GM13977 (cell line): ENCODE data around the gene OR1J4.
"Not testable (repeated sequence)": the region's sequence is repeated elsewhere in the genome, so short reads cannot be mapped to it uniquely, and the experiment has no call there.

ENCODE experiments used
- DNase-seq: peaks from one replicate; pipeline ENCODE4 v3.0.0; 2012; ENCODE audit warnings: low spot score
- CTCF ChIP-seq: IDR thresholded peaks from 2 replicates; pipeline ENCODE4 v1.5.1; 2012; ENCODE audit warnings: mild to moderate bottlenecking, control low read depth; ENCODE audit not compliant: insufficient read depth; ENCODE audit errors: extremely low read depth, missing control alignments
- in situ Hi-C: fragments of 300-500 bp; cut with MboI; formaldehyde crosslinking; loops from one replicate; pipeline ENCODE4 v1.12.0; 2022; ENCODE audit warnings: low sequenced_read_pairs, low pct_unique_long_range_greater_than_20kb, mixed read lengths, inconsistent platforms; ENCODE audit not compliant: unreplicated experiment

Gene OR1J4

GRCh38 chr9:122536134-122536533, 17.2 kb downstream of the OR1J4 start:
- DNase-seq = no peak
- TF ChIP-seq CTCF = no peak
- in situ Hi-C loops = no loop called here

GRCh38 chr9:122537066-122537465, 18.1 kb downstream of the OR1J4 start:
- DNase-seq, in situ Hi-C loops: not testable (repeated sequence)

GRCh38 chr9:122538757-122539156, 19.8 kb downstream of the OR1J4 start:
- in situ Hi-C loops = no loop called here
- no peak for DNase-seq
- no peak for TF ChIP-seq CTCF

- DNase-seq = no peak
- in situ Hi-C loops = no loop called here
- TF ChIP-seq CTCF = no peak
Measured at GRCh38 chr9:122546196-122546595, 27.3 kb downstream of the OR1J4 start.

GRCh38 chr9:122551371-122551770, 32.4 kb downstream of the OR1J4 start:
- DNase-seq = no peak
- no peak for TF ChIP-seq CTCF
- in situ Hi-C loops = no loop called here

GRCh38 chr9:122552812-122553211, 33.9 kb downstream of the OR1J4 start, which contains the start of gene OR1N2:
Gene OR1N2 (plus strand): TSS chr9:122553112. CDS start chr9:122553212, 100 bp downstream.
- no peak for DNase-seq
- no peak for TF ChIP-seq CTCF
- in situ Hi-C loops = no loop called here

- no peak for TF ChIP-seq CTCF
- in situ Hi-C loops = no loop called here
- DNase-seq = no peak
Measured at GRCh38 chr9:122561446-122561845, 42.5 kb downstream of the OR1J4 start.
